Hepatocyte (in vitro differentiated cells): Measurements from ENCODE around the gene CCR3.
A peak's percentile ranks its signal among the peaks of the same experiment; 100 is the strongest.

ENCODE experiments used
- EZH2 ChIP-seq: fragments of 200-600 bp; sonication (generic); IDR thresholded peaks from 2 replicates; pipeline ENCODE4 v1.6.1; 2016; ENCODE audit warnings: antibody characterized with exemption, mild to moderate bottlenecking, borderline replicate concordance
- EZH2phosphoT487 ChIP-seq: fragments of 200-600 bp; sonication (generic); IDR thresholded peaks from one replicate; pipeline ENCODE4 v1.6.1; 2018; ENCODE audit warnings: antibody characterized with exemption, mild to moderate bottlenecking, low read depth, moderate library complexity; ENCODE audit not compliant: unreplicated experiment, severe bottlenecking
- TF ChIP-seq, protein P1 (sequence below): fragments of 200-600 bp; sonication (generic); IDR thresholded peaks from 2 replicates; pipeline ENCODE4 v1.5.1; 2016; ENCODE audit warnings: antibody characterized with exemption, mild to moderate bottlenecking; ENCODE audit not compliant: poor library complexity

DNA sequence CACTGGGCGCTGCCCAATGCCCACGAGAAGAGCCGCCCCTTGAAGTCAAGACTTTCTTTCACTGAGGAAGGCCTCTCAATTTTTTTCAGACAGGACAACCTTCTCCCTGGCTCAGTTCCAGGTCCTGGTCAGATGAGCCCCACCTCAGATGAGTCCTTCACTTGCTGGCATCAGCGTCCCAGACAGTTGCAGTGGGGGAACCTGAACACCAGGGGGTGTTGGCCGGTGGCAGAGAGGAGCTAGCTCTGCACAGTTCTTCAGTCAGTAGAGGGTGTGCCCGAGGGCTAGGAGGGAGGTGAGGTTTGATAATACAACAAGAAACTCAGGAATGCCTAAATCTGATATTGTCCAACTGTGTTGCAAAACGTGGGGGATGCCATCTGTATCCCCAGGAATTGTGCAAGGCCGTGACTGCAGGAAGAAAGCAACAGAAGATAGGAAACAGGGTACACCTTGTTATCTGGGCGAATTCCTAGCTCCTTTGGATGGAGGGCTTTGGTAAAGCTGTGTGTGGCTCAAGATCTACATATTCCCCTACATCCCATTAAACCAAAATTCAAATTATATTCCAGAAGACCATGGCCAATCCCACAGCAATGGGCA is 34.3 kb downstream of the CCR3 start:
- TF ChIP-seq, protein P1, sequence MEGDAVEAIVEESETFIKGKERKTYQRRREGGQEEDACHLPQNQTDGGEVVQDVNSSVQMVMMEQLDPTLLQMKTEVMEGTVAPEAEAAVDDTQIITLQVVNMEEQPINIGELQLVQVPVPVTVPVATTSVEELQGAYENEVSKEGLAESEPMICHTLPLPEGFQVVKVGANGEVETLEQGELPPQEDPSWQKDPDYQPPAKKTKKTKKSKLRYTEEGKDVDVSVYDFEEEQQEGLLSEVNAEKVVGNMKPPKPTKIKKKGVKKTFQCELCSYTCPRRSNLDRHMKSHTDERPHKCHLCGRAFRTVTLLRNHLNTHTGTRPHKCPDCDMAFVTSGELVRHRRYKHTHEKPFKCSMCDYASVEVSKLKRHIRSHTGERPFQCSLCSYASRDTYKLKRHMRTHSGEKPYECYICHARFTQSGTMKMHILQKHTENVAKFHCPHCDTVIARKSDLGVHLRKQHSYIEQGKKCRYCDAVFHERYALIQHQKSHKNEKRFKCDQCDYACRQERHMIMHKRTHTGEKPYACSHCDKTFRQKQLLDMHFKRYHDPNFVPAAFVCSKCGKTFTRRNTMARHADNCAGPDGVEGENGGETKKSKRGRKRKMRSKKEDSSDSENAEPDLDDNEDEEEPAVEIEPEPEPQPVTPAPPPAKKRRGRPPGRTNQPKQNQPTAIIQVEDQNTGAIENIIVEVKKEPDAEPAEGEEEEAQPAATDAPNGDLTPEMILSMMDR = peak; percentile 45
- TF ChIP-seq EZH2phosphoT487 (no peak), EZH2 (no peak)
